Measurements from ENCODE around the gene ESPNL.

Gene ESPNL

DNA sequence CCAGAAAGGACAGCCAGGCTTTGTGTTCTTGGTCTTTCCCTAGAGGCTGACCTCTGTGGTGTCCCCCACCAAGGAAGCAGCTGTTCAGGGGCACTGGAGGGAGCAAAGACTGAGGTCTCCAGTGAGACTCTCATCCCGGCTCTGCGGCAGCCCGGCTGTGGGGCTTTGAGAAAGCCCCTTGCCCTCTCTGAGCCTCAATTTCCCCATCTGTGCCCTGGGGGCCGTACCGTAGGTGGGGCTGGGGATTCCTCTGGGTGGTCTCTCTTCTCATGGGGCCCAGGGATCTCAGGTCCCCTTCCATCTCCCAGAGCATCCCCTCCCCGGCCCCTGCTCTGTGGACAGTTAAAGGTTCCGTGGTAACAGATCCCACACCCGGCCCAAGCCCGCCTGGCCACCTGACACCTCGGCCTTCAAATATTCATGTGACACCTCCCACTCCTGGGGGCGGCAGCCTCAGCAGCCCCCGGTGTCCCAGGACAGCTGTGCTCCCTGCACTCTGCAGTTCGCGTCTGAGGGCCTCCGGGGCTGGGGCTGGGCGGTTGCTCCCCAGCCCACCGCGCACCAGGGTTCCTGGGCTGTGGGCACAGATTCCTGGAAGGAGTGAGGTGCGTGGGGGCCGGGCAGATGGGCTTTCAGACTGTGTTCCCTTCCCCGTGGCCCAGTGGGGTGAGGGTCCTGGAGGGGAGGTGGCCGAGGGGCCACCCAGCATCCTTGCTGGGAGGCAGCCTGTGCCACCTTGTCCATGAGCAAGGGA is 23.3 kb downstream of the ESPNL start:
- Histone ChIP-seq H3K4me2 (ENCODE audit: low read depth, low read length) (no peak overlapping the region), H3K9me3 (replicated peaks; ENCODE audit: insufficient read depth, low read length) (no peaks in the 10 kb centered on the region), H3K36me3 (replicated peaks; ENCODE audit: insufficient read depth, low read length) (no peaks in the 10 kb centered on the region), H2AFZ (ENCODE audit: low read length) (no peak overlapping the region), H3K9me2 (replicated peaks; ENCODE audit: insufficient read depth, low read length) (no peaks in the 10 kb centered on the region), H3K4me3 (ENCODE audit: low read length) (no peak overlapping the region), H3K79me2 (ENCODE audit: low read length) (no peaks in the 10 kb centered on the region), H3K27ac (ENCODE audit: low read length) (no peak overlapping the region), H3K27me3 (replicated peaks; ENCODE audit: insufficient read depth, low read length) (no peaks in the 10 kb centered on the region; the same call in 1 of the 2 replicates), H3F3A (ENCODE audit: insufficient read depth, low read length) (no peaks in the 10 kb centered on the region), H4K20me1 (ENCODE audit: insufficient read depth, low read length) (no peaks in the 10 kb centered on the region), H3K4me1 (ENCODE audit: low read length) (no peaks in the 10 kb centered on the region), H3K9ac (ENCODE audit: low read length) (no peak overlapping the region)
- no peak for TF ChIP-seq EZH2 (optimal IDR thresholded peaks at IDR 0.05; ENCODE audit: low read depth, low read length)
- TF ChIP-seq EZH2phosphoT487 (IDR thresholded peaks at IDR 0.05; ENCODE audit: low read length), result no peak
- TF ChIP-seq, protein P1, sequence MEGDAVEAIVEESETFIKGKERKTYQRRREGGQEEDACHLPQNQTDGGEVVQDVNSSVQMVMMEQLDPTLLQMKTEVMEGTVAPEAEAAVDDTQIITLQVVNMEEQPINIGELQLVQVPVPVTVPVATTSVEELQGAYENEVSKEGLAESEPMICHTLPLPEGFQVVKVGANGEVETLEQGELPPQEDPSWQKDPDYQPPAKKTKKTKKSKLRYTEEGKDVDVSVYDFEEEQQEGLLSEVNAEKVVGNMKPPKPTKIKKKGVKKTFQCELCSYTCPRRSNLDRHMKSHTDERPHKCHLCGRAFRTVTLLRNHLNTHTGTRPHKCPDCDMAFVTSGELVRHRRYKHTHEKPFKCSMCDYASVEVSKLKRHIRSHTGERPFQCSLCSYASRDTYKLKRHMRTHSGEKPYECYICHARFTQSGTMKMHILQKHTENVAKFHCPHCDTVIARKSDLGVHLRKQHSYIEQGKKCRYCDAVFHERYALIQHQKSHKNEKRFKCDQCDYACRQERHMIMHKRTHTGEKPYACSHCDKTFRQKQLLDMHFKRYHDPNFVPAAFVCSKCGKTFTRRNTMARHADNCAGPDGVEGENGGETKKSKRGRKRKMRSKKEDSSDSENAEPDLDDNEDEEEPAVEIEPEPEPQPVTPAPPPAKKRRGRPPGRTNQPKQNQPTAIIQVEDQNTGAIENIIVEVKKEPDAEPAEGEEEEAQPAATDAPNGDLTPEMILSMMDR (IDR thresholded peaks at IDR 0.05; ENCODE audit: low read length), result no peak
- no peak for DNase-seq

DNA sequence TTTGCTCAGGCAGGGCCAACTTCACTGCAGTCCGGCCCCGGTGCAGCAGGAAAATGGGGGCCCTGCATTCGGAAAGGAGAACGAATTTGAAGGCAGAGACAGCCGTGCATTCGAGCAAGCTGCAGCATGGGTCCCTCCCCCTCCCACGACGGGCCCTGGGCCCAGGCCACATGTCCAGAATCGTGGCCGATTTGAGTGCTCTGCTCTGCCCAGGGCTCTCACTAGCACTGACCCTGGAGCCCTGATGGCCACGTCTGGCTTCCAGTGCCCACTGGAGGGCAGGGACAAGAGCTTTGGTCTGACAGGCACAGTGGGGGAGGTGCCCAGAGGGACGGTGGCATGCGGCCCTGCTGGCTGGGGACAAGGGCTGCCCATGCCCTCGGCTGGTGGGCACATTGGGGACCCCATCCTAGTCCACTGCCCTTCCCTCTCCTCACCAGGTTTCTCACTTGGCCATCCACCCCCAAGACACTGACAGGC is 23.9 kb downstream of the ESPNL start:
- no peaks in the 10 kb centered on the region for H3K79me2 ChIP-seq (ENCODE audit: low read length)
- H4K20me1 ChIP-seq (ENCODE audit: insufficient read depth, low read length), result no peaks in the 10 kb centered on the region
- no peaks in the 10 kb centered on the region; the same call in 1 of the 2 replicates for H3K27me3 ChIP-seq (replicated peaks; ENCODE audit: insufficient read depth, low read length)
- H2AFZ ChIP-seq (ENCODE audit: low read length), result no peak overlapping the region
- H3K4me3 ChIP-seq (ENCODE audit: low read length), result no peak overlapping the region
- no peaks in the 10 kb centered on the region for H3K9me2 ChIP-seq (replicated peaks; ENCODE audit: insufficient read depth, low read length)
- no peaks in the 10 kb centered on the region for H3K36me3 ChIP-seq (replicated peaks; ENCODE audit: insufficient read depth, low read length)
- no peaks in the 10 kb centered on the region for H3K9me3 ChIP-seq (replicated peaks; ENCODE audit: insufficient read depth, low read length)
- TF ChIP-seq EZH2phosphoT487 (IDR thresholded peaks at IDR 0.05; ENCODE audit: low read length) (no peak), EZH2 (optimal IDR thresholded peaks at IDR 0.05; ENCODE audit: low read depth, low read length) (no peak)
- TF ChIP-seq, protein P1 (IDR thresholded peaks at IDR 0.05; ENCODE audit: low read length), result no peak
- H3K4me1 ChIP-seq (ENCODE audit: low read length), result no peaks in the 10 kb centered on the region
- no peaks in the 10 kb centered on the region for H3F3A ChIP-seq (ENCODE audit: insufficient read depth, low read length)
- no peak overlapping the region for H3K4me2 ChIP-seq (ENCODE audit: low read depth, low read length)
- no peak overlapping the region for H3K9ac ChIP-seq (ENCODE audit: low read length)
- no peak for DNase-seq
- H3K27ac ChIP-seq (ENCODE audit: low read length), result no peak overlapping the region

DNA sequence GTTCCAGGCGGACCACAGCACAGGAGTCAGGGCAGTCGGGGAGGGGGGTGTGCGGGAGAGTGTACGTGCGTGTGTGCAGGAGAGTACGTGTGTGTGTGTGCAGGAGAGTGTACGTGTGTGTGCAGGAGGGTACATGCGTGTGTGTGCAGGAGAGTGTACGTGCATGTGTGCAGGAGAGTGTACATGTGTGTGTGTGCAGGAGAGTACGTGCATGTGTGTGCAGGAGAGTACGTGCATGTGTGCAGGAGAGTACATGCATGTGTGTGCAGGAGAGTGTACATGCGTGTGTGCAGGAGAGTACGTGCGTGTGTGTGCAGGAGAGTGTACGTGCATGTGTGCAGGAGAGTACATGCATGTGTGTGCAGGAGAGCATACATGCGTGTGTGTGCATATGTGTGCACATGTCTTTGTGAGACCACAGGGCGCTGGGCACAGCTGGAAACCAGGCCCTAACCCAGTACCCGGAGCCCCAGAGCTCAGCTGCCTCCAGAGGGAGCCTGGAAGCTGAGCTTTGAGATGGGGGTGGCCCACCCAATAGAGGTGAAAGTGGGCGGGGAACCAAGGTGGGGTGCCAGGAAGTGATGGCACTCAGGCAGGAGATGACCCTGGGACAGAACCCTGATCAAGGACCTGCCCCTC is 24.5 kb downstream of the ESPNL start:
- no peak for DNase-seq
- no peak overlapping the region for H3K27ac ChIP-seq (ENCODE audit: low read length)
- TF ChIP-seq, protein P1 (IDR thresholded peaks at IDR 0.05; ENCODE audit: low read length), result no peak
- no peak for TF ChIP-seq EZH2phosphoT487 (IDR thresholded peaks at IDR 0.05; ENCODE audit: low read length)
- TF ChIP-seq EZH2 (optimal IDR thresholded peaks at IDR 0.05; ENCODE audit: low read depth, low read length), result no peak
- H2AFZ ChIP-seq (ENCODE audit: low read length), result no peak overlapping the region
- no peak overlapping the region for H3K9ac ChIP-seq (ENCODE audit: low read length)
- H3K36me3 ChIP-seq (replicated peaks; ENCODE audit: insufficient read depth, low read length), result no peaks in the 10 kb centered on the region
- no peaks in the 10 kb centered on the region for H3K9me3 ChIP-seq (replicated peaks; ENCODE audit: insufficient read depth, low read length)
- no peaks in the 10 kb centered on the region; the same call in 1 of the 2 replicates for H3K27me3 ChIP-seq (replicated peaks; ENCODE audit: insufficient read depth, low read length)
- no peak overlapping the region for H3K4me2 ChIP-seq (ENCODE audit: low read depth, low read length)
- H3K4me1 ChIP-seq (ENCODE audit: low read length), result no peaks in the 10 kb centered on the region
- no peaks in the 10 kb centered on the region for H3K9me2 ChIP-seq (replicated peaks; ENCODE audit: insufficient read depth, low read length)
- no peaks in the 10 kb centered on the region for H3F3A ChIP-seq (ENCODE audit: insufficient read depth, low read length)
- no peaks in the 10 kb centered on the region for H4K20me1 ChIP-seq (ENCODE audit: insufficient read depth, low read length)
- H3K4me3 ChIP-seq (ENCODE audit: low read length), result no peak overlapping the region
- H3K79me2 ChIP-seq (ENCODE audit: low read length), result no peaks in the 10 kb centered on the region
